GM12864 (cell line): ENCODE data around the gene IHH.

Experiments used
- DNase-seq: peaks from one replicate; pipeline ENCODE4 v3.0.0-alpha.2; 2011; ENCODE audit warnings: low read depth
- H3K4me3 ChIP-seq: 2 replicates; pipeline ENCODE4 v1.5.1; 2011; ENCODE audit warnings: mild to moderate bottlenecking, low read depth, low read length, control low read depth
- TF ChIP-seq, protein P1 (sequence below): IDR thresholded peaks from 2 replicates; pipeline ENCODE4 v1.5.1; 2011; ENCODE audit warnings: low read depth, mild to moderate bottlenecking, moderate library complexity, low read length, control low read depth, inconsistent platforms; ENCODE audit errors: missing control alignments

Gene IHH

GRCh38 chr2:219084791-219085190 lies 24.1 kb upstream of the IHH start:
- no peak overlapping the region for H3K4me3 ChIP-seq
- DNase-seq: no peak
- TF ChIP-seq, protein P1, sequence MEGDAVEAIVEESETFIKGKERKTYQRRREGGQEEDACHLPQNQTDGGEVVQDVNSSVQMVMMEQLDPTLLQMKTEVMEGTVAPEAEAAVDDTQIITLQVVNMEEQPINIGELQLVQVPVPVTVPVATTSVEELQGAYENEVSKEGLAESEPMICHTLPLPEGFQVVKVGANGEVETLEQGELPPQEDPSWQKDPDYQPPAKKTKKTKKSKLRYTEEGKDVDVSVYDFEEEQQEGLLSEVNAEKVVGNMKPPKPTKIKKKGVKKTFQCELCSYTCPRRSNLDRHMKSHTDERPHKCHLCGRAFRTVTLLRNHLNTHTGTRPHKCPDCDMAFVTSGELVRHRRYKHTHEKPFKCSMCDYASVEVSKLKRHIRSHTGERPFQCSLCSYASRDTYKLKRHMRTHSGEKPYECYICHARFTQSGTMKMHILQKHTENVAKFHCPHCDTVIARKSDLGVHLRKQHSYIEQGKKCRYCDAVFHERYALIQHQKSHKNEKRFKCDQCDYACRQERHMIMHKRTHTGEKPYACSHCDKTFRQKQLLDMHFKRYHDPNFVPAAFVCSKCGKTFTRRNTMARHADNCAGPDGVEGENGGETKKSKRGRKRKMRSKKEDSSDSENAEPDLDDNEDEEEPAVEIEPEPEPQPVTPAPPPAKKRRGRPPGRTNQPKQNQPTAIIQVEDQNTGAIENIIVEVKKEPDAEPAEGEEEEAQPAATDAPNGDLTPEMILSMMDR: no peak

- DNase-seq: no peak
- H3K4me3 ChIP-seq: no peak overlapping the region
- TF ChIP-seq, protein P1: no peak
Measured at GRCh38 chr2:219082332-219082958, 21.7 kb upstream of the IHH start.

GRCh38 chr2:219081701-219082331 lies 21.1 kb upstream of the IHH start:
- no peak for DNase-seq
- no peak overlapping the region for H3K4me3 ChIP-seq
- TF ChIP-seq, protein P1: no peak

GRCh38 chr2:219081096-219081495 lies 20.4 kb upstream of the IHH start:
- no peak overlapping the region for H3K4me3 ChIP-seq
- DNase-seq: no peak
- TF ChIP-seq, protein P1: no peak

DNA sequence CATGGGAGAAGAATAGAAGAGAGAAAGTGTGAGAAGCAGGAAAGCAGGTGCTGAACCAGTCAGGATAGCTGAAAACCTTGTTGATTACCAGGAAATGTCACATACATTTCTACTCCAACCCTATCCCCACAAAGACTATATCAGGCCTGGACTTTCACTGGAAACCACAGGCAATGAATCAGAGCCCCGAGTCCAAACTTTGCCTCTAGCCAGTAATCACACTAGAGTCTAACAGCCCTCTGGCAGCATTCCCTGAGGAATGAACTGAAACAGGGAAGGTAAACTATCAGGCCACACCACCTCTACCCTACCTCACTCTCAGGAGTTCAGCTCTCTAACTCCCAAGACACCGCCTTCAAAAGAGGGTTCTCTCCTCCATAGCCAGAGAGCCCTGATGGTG lies 18.7 kb upstream of the IHH start:
- no peak for DNase-seq
- TF ChIP-seq, protein P1: no peak
- no peak overlapping the region for H3K4me3 ChIP-seq

- no peak overlapping the region for H3K4me3 ChIP-seq
- no peak for DNase-seq
- TF ChIP-seq, protein P1: no peak
Measured at GRCh38 chr2:219078951-219079350, 18.2 kb upstream of the IHH start.

DNA sequence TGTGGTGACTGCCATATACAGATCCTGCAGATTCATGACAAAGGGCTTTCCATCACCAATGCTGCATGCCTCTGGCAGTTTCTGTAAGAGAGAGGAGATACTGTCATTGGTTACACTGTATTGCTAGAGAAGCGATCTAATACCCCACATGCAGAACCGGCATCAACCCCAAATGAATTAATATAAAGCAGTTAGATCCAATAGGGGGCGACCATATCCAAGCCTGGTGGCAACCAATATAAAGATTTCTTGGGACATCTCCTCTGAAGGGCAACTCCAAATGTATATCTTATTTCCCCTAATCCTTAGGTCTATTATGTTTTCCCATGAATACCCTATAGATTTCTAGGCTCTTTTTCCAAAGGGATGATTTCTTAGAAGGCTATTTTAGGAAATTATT lies 17.4 kb upstream of the IHH start:
- H3K4me3 ChIP-seq: no peak overlapping the region
- DNase-seq: no peak
- TF ChIP-seq, protein P1: no peak
